ENCODE data around the gene SIK3. TPM values are rescaled to one million over a fixed set of nuclear protein-coding genes. Genes with fewer than 3 reads are reported as not detected.

SIK3 gene
- total RNA-seq, 1 donor from 2014 or later = 19.5 TPM

GRCh38 chr11:116800610-116801009, 297.6 kb downstream of the SIK3 start:
- Mint-ChIP-seq H3K4me3 (ENCODE audit: unreplicated experiment) (no peak overlapping the region), H3K4me1 (ENCODE audit: low read depth) (no peaks in the 10 kb centered on the region), H3K36me3 (ENCODE audit: low read depth) (no peaks in the 10 kb centered on the region), H3K9me3 (ENCODE audit: low read depth) (no peaks in the 10 kb centered on the region), H3K27ac (ENCODE audit: unreplicated experiment) (no peak overlapping the region), H3K27me3 (ENCODE audit: low read depth) (peaks cover 18% of the 10 kb centered on the region)
- TF ChIP-seq CTCF (IDR thresholded peaks at IDR 0.05) = no peak
- no peak for DNase-seq (ENCODE audit: low spot score)

- Mint-ChIP-seq H3K27ac (ENCODE audit: unreplicated experiment) (no peak overlapping the region), H3K4me1 (ENCODE audit: low read depth) (no peaks in the 10 kb centered on the region), H3K9me3 (ENCODE audit: low read depth) (no peaks in the 10 kb centered on the region), H3K4me3 (ENCODE audit: unreplicated experiment) (no peak overlapping the region), H3K27me3 (ENCODE audit: low read depth) (peaks cover 14% of the 10 kb centered on the region), H3K36me3 (ENCODE audit: low read depth) (no peaks in the 10 kb centered on the region)
- no peak for DNase-seq (ENCODE audit: low spot score)
- no peak for TF ChIP-seq CTCF (IDR thresholded peaks at IDR 0.05)
These were observed 299.9 kb downstream of the SIK3 start for GRCh38 chr11:116798368-116798767.

- Mint-ChIP-seq H3K9me3 (ENCODE audit: low read depth) (no peaks in the 10 kb centered on the region), H3K4me1 (ENCODE audit: low read depth) (no peaks in the 10 kb centered on the region), H3K27me3 (ENCODE audit: low read depth) (peaks cover 13% of the 10 kb centered on the region), H3K36me3 (ENCODE audit: low read depth) (no peaks in the 10 kb centered on the region), H3K4me3 (ENCODE audit: unreplicated experiment) (no peak overlapping the region), H3K27ac (ENCODE audit: unreplicated experiment) (no peak overlapping the region)
- TF ChIP-seq CTCF (IDR thresholded peaks at IDR 0.05) = no peak
- DNase-seq (ENCODE audit: low spot score) = no peak
These were observed 300.4 kb downstream of the SIK3 start for GRCh38 chr11:116797816-116798215.

- TF ChIP-seq CTCF (IDR thresholded peaks at IDR 0.05) = no peak
- Mint-ChIP-seq H3K4me1 (ENCODE audit: low read depth) (no peaks in the 10 kb centered on the region), H3K9me3 (ENCODE audit: low read depth) (no peaks in the 10 kb centered on the region), H3K27ac (ENCODE audit: unreplicated experiment) (no peak overlapping the region), H3K36me3 (ENCODE audit: low read depth) (no peaks in the 10 kb centered on the region), H3K4me3 (ENCODE audit: unreplicated experiment) (no peak overlapping the region), H3K27me3 (ENCODE audit: low read depth) (peaks cover 9% of the 10 kb centered on the region)
- DNase-seq (ENCODE audit: low spot score) = no peak
These were observed 301.7 kb downstream of the SIK3 start for GRCh38 chr11:116796548-116796947.

- Mint-ChIP-seq H3K4me3 (ENCODE audit: unreplicated experiment) (no peak overlapping the region), H3K36me3 (ENCODE audit: low read depth) (no peaks in the 10 kb centered on the region)
These were observed 303.4 kb downstream of the SIK3 start for GRCh38 chr11:116794851-116795250.

More at GRCh38 chr11:116794851-116795250, 303.4 kb downstream of the SIK3 start:
- Mint-ChIP-seq H3K9me3 (ENCODE audit: low read depth) (no peaks in the 10 kb centered on the region), H3K4me1 (ENCODE audit: low read depth) (peaks cover 6% of the 10 kb centered on the region), H3K27me3 (ENCODE audit: low read depth) (peaks cover 4% of the 10 kb centered on the region), H3K27ac (ENCODE audit: unreplicated experiment) (no peak overlapping the region)
- TF ChIP-seq CTCF (IDR thresholded peaks at IDR 0.05) = no peak
- no peak for DNase-seq (ENCODE audit: low spot score)

Measured in chondrocyte (in vitro differentiated cells).